ENCODE results near the gene VAV2.

The VAV2 gene

DNA sequence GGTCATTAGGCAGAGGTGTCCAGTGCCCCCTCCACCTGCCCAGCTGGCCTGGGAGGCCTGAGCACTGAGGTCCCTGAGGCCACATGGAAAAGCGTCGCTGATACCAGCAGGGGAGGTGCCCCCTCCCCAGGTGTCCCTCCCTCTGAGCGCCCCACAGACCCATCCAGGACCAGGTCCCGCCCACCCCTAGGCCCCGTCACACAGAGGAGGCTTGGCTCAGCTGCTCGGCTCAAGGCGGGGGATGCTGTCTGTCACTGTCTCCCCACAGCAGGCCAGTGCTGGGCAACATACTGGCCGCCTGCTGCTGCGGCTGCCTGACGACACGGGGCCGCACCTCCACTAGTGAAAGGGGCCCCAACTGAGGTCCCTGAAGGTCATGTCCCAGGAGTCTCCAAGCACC is 71.7 kb downstream of the VAV2 start:
- no peak overlapping the region for H2AFZ ChIP-seq
- H3K79me2 ChIP-seq = peaks cover 6% of the 10 kb centered on the region
- H3K36me3 ChIP-seq (ENCODE audit: control insufficient read depth, insufficient read depth, low read length) = no peaks in the 10 kb centered on the region
- no peak overlapping the region for H3K9ac ChIP-seq
- no peaks in the 10 kb centered on the region for H3K4me1 ChIP-seq
- H3K27me3 ChIP-seq (ENCODE audit: control insufficient read depth, insufficient read depth, low read length) = no peaks in the 10 kb centered on the region
- no peak overlapping the region for H3K4me2 ChIP-seq (ENCODE audit: low read length)
- H3K9me3 ChIP-seq (ENCODE audit: control insufficient read depth, low read length) = no peaks in the 10 kb centered on the region
- TF ChIP-seq, protein P1, sequence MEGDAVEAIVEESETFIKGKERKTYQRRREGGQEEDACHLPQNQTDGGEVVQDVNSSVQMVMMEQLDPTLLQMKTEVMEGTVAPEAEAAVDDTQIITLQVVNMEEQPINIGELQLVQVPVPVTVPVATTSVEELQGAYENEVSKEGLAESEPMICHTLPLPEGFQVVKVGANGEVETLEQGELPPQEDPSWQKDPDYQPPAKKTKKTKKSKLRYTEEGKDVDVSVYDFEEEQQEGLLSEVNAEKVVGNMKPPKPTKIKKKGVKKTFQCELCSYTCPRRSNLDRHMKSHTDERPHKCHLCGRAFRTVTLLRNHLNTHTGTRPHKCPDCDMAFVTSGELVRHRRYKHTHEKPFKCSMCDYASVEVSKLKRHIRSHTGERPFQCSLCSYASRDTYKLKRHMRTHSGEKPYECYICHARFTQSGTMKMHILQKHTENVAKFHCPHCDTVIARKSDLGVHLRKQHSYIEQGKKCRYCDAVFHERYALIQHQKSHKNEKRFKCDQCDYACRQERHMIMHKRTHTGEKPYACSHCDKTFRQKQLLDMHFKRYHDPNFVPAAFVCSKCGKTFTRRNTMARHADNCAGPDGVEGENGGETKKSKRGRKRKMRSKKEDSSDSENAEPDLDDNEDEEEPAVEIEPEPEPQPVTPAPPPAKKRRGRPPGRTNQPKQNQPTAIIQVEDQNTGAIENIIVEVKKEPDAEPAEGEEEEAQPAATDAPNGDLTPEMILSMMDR (IDR thresholded peaks at IDR 0.05) = no peak
- no peak overlapping the region for H3K27ac ChIP-seq
- H3K4me3 ChIP-seq (ENCODE audit: low read depth, low read length) = no peak overlapping the region

DNA sequence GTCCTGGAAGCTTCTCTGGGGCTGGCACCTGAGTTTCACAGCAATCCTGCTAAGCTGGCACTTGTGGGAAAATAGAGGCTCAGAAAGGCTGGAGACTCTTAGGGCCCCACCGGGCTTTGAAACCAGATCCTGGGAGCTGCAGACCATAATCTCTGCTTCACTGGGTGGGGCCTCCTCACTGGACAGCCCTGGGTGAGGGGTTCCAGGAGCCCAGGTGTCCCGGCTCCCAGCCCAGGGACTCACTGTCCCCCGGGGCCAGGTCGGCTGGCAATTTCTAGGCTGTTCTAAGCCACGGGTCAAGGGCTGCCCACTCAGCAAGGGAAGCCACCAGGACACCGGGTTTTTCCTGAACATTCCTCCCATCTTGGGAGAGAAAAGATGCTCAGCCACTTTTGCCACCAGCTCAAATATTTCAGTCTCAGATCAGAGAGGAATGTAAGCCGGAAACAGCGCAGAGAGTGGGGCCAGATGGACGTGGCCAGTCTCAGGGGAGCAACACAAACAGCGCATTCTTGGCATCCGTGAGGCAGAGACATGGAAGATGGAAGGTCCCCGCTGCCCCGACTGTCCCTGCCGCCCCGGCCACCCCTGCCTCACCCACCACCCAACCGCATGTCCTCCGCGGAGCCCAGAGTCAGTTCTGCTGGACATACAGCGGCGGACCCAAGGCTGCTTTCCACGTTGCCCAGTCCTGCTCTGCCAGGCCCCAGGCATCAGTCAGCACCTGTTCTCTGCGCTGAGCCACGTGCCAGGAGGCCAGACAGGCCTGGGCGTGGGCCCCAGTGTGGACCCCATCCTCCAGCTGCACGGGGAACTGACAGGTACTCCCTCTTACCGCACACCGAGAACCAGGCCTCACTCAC is 72.6 kb downstream of the VAV2 start:
- Histone ChIP-seq H3K4me2 (ENCODE audit: low read length) (no peak overlapping the region), H3K4me3 (ENCODE audit: low read depth, low read length) (no peak overlapping the region), H3K4me1 (no peaks in the 10 kb centered on the region), H3K9me3 (ENCODE audit: control insufficient read depth, low read length) (no peaks in the 10 kb centered on the region), H3K27ac (no peak overlapping the region), H3K9ac (no peak overlapping the region), H2AFZ (no peak overlapping the region), H3K36me3 (ENCODE audit: control insufficient read depth, insufficient read depth, low read length) (no peaks in the 10 kb centered on the region), H3K79me2 (peaks cover 6% of the 10 kb centered on the region), H3K27me3 (ENCODE audit: control insufficient read depth, insufficient read depth, low read length) (no peaks in the 10 kb centered on the region)
- TF ChIP-seq, protein P1 (IDR thresholded peaks at IDR 0.05) = no peak

DNA sequence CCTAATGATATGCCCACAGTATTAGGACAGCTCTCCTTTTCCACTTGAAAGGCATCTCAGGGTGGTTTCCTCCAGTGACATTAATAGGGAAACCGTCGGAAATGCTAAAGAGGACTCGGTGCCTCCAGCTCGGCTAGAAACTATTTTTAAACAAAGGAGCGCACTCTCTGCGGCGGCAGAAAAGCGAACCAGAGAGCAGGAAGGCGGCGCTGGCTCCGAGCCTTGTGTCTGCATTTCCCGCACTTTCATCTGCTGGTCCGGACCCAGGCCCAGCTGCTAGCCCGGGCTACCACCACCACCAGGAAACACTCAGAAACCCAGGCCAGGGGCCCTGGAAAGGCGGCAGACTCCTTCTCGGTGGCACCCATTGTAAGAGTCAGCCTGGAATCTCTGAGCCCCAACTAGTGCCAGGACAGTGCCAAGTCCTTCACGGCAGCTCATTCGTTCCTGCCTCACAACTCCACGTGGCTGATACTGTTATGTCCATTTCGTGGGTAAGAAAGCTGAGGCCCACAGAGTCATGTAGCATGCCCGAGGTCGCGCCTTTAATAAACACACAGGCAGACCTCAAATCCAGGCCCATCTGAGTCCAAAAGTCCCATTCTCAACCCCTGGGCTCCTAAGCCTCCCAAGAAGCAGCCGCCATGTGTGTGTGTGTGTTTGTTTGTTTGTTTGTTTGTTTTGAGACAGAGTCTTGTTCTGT is 73.9 kb downstream of the VAV2 start:
- Histone ChIP-seq H3K79me2 (peaks cover 6% of the 10 kb centered on the region), H3K4me1 (no peaks in the 10 kb centered on the region), H3K9me3 (ENCODE audit: control insufficient read depth, low read length) (no peaks in the 10 kb centered on the region), H3K9ac (no peak overlapping the region), H3K27me3 (ENCODE audit: control insufficient read depth, insufficient read depth, low read length) (no peaks in the 10 kb centered on the region), H3K36me3 (ENCODE audit: control insufficient read depth, insufficient read depth, low read length) (no peaks in the 10 kb centered on the region), H2AFZ (no peak overlapping the region), H3K27ac (no peak overlapping the region), H3K4me3 (ENCODE audit: low read depth, low read length) (no peak overlapping the region), H3K4me2 (ENCODE audit: low read length) (no peak overlapping the region)
- TF ChIP-seq, protein P1 (IDR thresholded peaks at IDR 0.05) = no peak

DNA sequence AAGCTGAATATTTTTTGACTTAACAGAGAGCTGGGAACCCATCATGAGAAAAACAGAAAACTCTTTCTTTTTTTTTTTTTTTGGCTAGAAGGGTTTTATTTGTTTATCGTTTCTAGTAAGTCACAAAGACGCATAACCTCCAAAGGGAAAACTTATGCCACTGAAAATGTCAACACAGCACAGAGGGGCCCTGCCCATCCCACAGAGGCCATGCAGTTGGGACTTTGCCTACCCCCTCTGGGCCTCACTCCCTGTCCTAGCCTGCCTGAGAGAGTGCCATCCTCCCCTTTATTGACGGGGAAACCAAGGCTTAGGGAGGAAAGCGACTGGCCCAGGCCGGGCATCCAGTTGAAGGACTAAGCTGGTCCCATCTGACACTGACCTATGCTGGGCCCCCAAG is 74.7 kb downstream of the VAV2 start:
- H3K36me3 ChIP-seq (ENCODE audit: control insufficient read depth, insufficient read depth, low read length) = no peaks in the 10 kb centered on the region
- H3K27ac ChIP-seq = no peak overlapping the region
- H3K4me1 ChIP-seq = no peaks in the 10 kb centered on the region
- TF ChIP-seq, protein P1 (IDR thresholded peaks at IDR 0.05) = no peak
- no peak overlapping the region for H3K9ac ChIP-seq
- no peak overlapping the region for H3K4me2 ChIP-seq (ENCODE audit: low read length)
- H3K9me3 ChIP-seq (ENCODE audit: control insufficient read depth, low read length) = no peaks in the 10 kb centered on the region
- peaks cover 6% of the 10 kb centered on the region for H3K79me2 ChIP-seq
- no peak overlapping the region for H3K4me3 ChIP-seq (ENCODE audit: low read depth, low read length)
- H3K27me3 ChIP-seq (ENCODE audit: control insufficient read depth, insufficient read depth, low read length) = no peaks in the 10 kb centered on the region
- H2AFZ ChIP-seq = no peak overlapping the region
